ENCODE measurements around the gene SCN7A. TPM values are rescaled to one million over a fixed set of nuclear protein-coding genes. Genes with fewer than 3 reads are reported as not detected.

The SCN7A gene
- polyA plus RNA-seq, 1 donor (not counting 4 experiments of a cell fraction or from before 2014, with no cell fraction given), result not detected

GRCh38 chr2:166406374-166406773 is 87.7 kb downstream of the SCN7A start:
- TF ChIP-seq EZH2 (IDR thresholded peaks at IDR 0.05; ENCODE audit: low read length), result no peak
- DNase-seq (ENCODE audit: low read depth, low spot score) (no peak), FAIRE-seq (peak; percentile 29)
- Histone ChIP-seq H3K9ac (ENCODE audit: control insufficient read depth, extremely low read depth, insufficient read depth, low read length) (no peak overlapping the region), H3K36me3 (ENCODE audit: control insufficient read depth in 2 of 2, extremely low read depth in 1 of 2, insufficient read depth in 2 of 2, low read length in 2 of 2) (no peaks in the 10 kb centered on the region), H3K9me1 (ENCODE audit: control insufficient read depth, extremely low read depth, insufficient read depth, low read length) (no peaks in the 10 kb centered on the region), H3K4me2 (ENCODE audit: control insufficient read depth, extremely low read depth, insufficient read depth, low read depth, low read length) (no peak overlapping the region), H3K9me3 (ENCODE audit: control insufficient read depth, low read depth, low read length) (no peaks in the 10 kb centered on the region), H3K27ac (ENCODE audit: control insufficient read depth, insufficient read depth, low read length) (no peak overlapping the region), H3K4me3 (ENCODE audit: control insufficient read depth in 2 of 3, extremely low read depth in 1 of 3, insufficient read depth in 2 of 3, low read depth in 1 of 3, low read length in 3 of 3) (no peak overlapping the region), H3K79me2 (ENCODE audit: control insufficient read depth, insufficient read depth, low read length) (no peaks in the 10 kb centered on the region), H3K27me3 (ENCODE audit: control insufficient read depth, extremely low read depth, insufficient read depth, low read length) (peaks cover 3% of the 10 kb centered on the region), H4K20me1 (ENCODE audit: control insufficient read depth, extremely low read depth, insufficient read depth, low read length) (no peaks in the 10 kb centered on the region), H2AFZ (ENCODE audit: control insufficient read depth, low read length) (no peak overlapping the region), H3K4me1 (ENCODE audit: control insufficient read depth, extremely low read depth, insufficient read depth, low read length) (peaks cover 13% of the 10 kb centered on the region)
- dilution Hi-C loops (cut with MboI; ENCODE audit: extremely low pct_ligation_motif_present, low sequenced_read_pairs), result no loop called here

- no peak overlapping the region for H2AFZ ChIP-seq (ENCODE audit: control insufficient read depth, low read length)
- no peaks in the 10 kb centered on the region for H3K79me2 ChIP-seq (ENCODE audit: control insufficient read depth, insufficient read depth, low read length)
- H3K4me3 ChIP-seq (ENCODE audit: control insufficient read depth in 2 of 3, extremely low read depth in 1 of 3, insufficient read depth in 2 of 3, low read depth in 1 of 3, low read length in 3 of 3), result no peak overlapping the region
- no peak overlapping the region for H3K27ac ChIP-seq (ENCODE audit: control insufficient read depth, insufficient read depth, low read length)
- TF ChIP-seq EZH2 (IDR thresholded peaks at IDR 0.05; ENCODE audit: low read length), result no peak
- TF ChIP-seq CTCF (optimal IDR thresholded peaks at IDR 0.05 in 1 of 3, IDR thresholded peaks at IDR 0.05 in 1 of 3, conservative IDR thresholded peaks at IDR 0.05 in 1 of 3; ENCODE audit: extremely low read depth in 1 of 3, insufficient read depth in 2 of 3, low read length in 3 of 3), result no peak
- no peak overlapping the region for H3K4me2 ChIP-seq (ENCODE audit: control insufficient read depth, extremely low read depth, insufficient read depth, low read depth, low read length)
- no peak for DNase-seq (ENCODE audit: low read depth, low spot score)
- H3K9ac ChIP-seq (ENCODE audit: control insufficient read depth, extremely low read depth, insufficient read depth, low read length), result no peak overlapping the region
- peaks cover 6% of the 10 kb centered on the region for H3K4me1 ChIP-seq (ENCODE audit: control insufficient read depth, extremely low read depth, insufficient read depth, low read length)
- H3K9me1 ChIP-seq (ENCODE audit: control insufficient read depth, extremely low read depth, insufficient read depth, low read length), result no peaks in the 10 kb centered on the region
- H3K36me3 ChIP-seq (ENCODE audit: control insufficient read depth in 2 of 2, extremely low read depth in 1 of 2, insufficient read depth in 2 of 2, low read length in 2 of 2), result no peaks in the 10 kb centered on the region
- no peak for FAIRE-seq
- no peaks in the 10 kb centered on the region for H3K9me3 ChIP-seq (ENCODE audit: control insufficient read depth, low read depth, low read length)
- H4K20me1 ChIP-seq (ENCODE audit: control insufficient read depth, extremely low read depth, insufficient read depth, low read length), result no peaks in the 10 kb centered on the region
- peaks cover 3% of the 10 kb centered on the region for H3K27me3 ChIP-seq (ENCODE audit: control insufficient read depth, extremely low read depth, insufficient read depth, low read length)
- dilution Hi-C loops (cut with MboI; ENCODE audit: extremely low pct_ligation_motif_present, low sequenced_read_pairs), result no loop called here
These were observed 88.5 kb downstream of the SCN7A start for GRCh38 chr2:166405569-166405926.

GRCh38 chr2:166404831-166405568 is 89.0 kb downstream of the SCN7A start:
- no peak for FAIRE-seq
- no peak for DNase-seq (ENCODE audit: low read depth, low spot score)
- dilution Hi-C loops (cut with MboI; ENCODE audit: extremely low pct_ligation_motif_present, low sequenced_read_pairs), result no loop called here

More at GRCh38 chr2:166404831-166405568, 89.0 kb downstream of the SCN7A start:
- no peak overlapping the region for H3K27ac ChIP-seq (ENCODE audit: control insufficient read depth, insufficient read depth, low read length)
- H3K27me3 ChIP-seq (ENCODE audit: control insufficient read depth, extremely low read depth, insufficient read depth, low read length), result peaks cover 3% of the 10 kb centered on the region
- no peaks in the 10 kb centered on the region for H3K36me3 ChIP-seq (ENCODE audit: control insufficient read depth in 2 of 2, extremely low read depth in 1 of 2, insufficient read depth in 2 of 2, low read length in 2 of 2)
- H3K4me2 ChIP-seq (ENCODE audit: control insufficient read depth, extremely low read depth, insufficient read depth, low read depth, low read length), result no peak overlapping the region
- H4K20me1 ChIP-seq (ENCODE audit: control insufficient read depth, extremely low read depth, insufficient read depth, low read length), result no peaks in the 10 kb centered on the region
- no peaks in the 10 kb centered on the region for H3K9me3 ChIP-seq (ENCODE audit: control insufficient read depth, low read depth, low read length)
- H3K79me2 ChIP-seq (ENCODE audit: control insufficient read depth, insufficient read depth, low read length), result no peaks in the 10 kb centered on the region
- H3K4me3 ChIP-seq (ENCODE audit: control insufficient read depth in 2 of 3, extremely low read depth in 1 of 3, insufficient read depth in 2 of 3, low read depth in 1 of 3, low read length in 3 of 3), result no peak overlapping the region
- peaks cover under 1% of the 10 kb centered on the region for H3K4me1 ChIP-seq (ENCODE audit: control insufficient read depth, extremely low read depth, insufficient read depth, low read length)
- no peak overlapping the region for H2AFZ ChIP-seq (ENCODE audit: control insufficient read depth, low read length)
- H3K9ac ChIP-seq (ENCODE audit: control insufficient read depth, extremely low read depth, insufficient read depth, low read length), result no peak overlapping the region
- TF ChIP-seq CTCF (optimal IDR thresholded peaks at IDR 0.05 in 1 of 3, IDR thresholded peaks at IDR 0.05 in 1 of 3, conservative IDR thresholded peaks at IDR 0.05 in 1 of 3; ENCODE audit: extremely low read depth in 1 of 3, insufficient read depth in 2 of 3, low read length in 3 of 3) (no peak), EZH2 (IDR thresholded peaks at IDR 0.05; ENCODE audit: low read length) (no peak)
- no peaks in the 10 kb centered on the region for H3K9me1 ChIP-seq (ENCODE audit: control insufficient read depth, extremely low read depth, insufficient read depth, low read length)
